GM20000 (cell line): ENCODE data around the gene OBSL1.

Experiments
- DNase-seq: peaks from one replicate; pipeline ENCODE4 v3.0.0; 2012; ENCODE audit warnings: low spot score
- TF ChIP-seq, protein P1 (sequence below): IDR thresholded peaks from 2 replicates; pipeline ENCODE4 v1.5.1; 2012; ENCODE audit warnings: mild to moderate bottlenecking, control low read depth; ENCODE audit errors: extremely low read depth, missing control alignments

Gene OBSL1

DNA sequence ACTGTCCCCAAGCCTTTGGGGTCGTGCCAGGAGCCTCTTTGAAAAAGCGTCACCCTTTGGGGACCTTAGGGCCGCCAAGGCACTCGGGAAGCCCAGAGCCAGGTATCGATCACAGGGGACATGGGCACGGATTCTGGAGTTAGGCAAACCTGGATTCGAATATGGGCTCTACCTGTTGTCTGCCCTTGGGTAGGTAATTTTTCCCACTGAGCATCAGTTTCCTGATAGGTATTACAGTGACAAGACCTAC lies 18.2 kb downstream of the OBSL1 start:
- DNase-seq = no peak
- TF ChIP-seq, protein P1, sequence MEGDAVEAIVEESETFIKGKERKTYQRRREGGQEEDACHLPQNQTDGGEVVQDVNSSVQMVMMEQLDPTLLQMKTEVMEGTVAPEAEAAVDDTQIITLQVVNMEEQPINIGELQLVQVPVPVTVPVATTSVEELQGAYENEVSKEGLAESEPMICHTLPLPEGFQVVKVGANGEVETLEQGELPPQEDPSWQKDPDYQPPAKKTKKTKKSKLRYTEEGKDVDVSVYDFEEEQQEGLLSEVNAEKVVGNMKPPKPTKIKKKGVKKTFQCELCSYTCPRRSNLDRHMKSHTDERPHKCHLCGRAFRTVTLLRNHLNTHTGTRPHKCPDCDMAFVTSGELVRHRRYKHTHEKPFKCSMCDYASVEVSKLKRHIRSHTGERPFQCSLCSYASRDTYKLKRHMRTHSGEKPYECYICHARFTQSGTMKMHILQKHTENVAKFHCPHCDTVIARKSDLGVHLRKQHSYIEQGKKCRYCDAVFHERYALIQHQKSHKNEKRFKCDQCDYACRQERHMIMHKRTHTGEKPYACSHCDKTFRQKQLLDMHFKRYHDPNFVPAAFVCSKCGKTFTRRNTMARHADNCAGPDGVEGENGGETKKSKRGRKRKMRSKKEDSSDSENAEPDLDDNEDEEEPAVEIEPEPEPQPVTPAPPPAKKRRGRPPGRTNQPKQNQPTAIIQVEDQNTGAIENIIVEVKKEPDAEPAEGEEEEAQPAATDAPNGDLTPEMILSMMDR = no peak

DNA sequence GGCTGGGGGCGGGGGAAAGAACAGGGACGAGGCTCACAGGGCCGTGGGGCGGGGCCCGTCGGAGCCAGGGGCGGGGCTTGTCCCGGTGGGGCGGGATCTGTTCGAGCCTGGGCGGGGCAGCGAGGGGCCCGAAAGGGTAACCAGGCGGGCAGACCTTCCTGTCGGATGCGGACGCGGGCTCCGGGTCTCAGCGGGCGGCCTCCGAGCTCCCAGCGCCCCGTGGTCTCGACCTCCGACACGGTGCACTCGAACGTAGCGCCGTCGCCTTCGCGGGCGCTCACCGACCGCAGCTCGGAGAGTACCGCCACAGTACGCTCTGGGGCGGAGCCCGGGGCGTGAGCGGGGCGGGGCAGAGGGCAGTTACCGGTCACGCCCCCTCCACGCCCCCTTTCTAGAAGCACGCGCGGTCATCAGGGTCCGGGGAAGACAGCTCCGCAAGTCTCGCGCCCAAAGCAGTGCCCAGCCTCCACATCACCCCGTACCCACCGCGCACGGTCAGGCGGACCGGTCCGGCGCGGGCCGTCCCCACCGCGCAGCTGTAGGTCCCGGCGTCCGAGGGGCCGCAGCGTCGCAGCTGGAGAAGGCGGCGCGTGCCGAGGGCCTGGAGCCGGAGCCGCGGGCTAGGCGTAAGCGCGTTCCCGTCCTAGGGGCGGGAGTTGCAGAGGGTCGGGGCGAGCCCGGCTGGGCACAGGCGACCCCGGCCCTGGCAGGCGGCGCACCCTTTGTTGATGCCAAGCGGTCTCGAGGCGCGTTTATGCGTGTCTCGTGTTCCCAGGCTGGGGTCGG lies 18.8 kb downstream of the OBSL1 start:
- peak; percentile 98 for DNase-seq
- TF ChIP-seq, protein P1 = no peak

DNA sequence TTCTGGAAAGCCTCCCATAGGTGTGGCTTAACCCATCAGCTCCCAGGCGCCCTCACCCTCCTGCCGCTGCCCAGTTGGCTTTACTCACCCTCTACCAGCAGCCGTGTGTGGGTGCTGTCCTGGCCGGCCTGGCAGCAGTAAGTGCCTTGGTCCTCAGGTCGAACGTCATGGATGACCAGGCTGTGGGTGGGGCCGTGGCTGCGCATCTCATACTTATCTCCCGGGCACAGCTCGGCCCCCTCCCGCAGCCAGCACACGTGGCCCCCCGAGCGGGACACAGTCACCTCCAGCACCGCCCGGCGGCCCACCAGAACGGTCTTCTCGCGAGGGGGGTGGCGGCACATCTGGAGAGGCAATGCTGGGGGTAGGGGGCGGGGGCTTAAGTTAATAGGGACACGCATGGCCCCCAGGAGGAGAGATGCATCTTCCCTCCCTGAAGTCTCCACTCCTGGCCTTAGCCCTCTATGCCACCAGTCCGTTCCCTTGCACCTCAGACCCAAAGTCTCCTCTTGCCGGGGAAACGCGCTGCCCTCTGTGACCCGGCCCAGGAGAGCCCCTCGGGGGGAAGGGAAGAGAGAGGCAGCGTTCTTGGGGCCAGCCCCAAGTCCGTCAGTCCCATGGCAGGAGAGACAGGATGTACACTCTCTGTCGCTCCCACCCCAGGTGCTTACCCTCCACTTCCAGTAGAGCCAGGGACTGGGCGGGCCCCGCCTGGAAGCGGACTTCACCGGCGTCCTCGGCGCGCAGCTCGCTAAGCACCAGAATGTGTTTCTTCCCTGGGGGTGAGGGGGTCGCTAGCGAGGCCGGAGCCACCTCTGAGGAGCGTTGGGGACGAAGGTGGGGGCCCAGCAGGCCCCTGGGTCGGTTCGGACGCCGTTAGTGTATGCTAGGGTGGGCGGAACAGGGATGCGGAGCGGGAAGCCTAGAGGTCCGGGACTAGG lies 19.6 kb downstream of the OBSL1 start:
- no peak for DNase-seq
- TF ChIP-seq, protein P1 = no peak

DNA sequence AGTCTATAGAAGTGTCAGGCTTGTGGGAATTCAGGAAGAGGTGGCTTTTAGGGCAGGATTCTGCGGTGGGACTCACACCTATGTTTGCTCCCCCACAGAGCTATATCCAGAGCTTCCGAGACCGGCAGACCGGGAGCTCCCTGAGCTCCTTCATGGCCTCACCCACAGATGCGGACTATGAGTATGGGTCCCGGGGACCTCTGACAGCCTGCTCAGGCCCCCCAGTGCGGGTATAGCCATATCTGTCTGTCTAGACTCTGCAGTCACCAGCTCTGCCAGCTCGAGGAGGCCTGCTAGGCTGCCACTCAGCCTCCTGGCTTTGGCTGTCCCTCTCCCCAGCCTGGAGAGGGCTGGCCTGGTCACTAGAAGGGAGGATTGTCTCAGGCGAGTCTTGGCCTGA lies 21.7 kb downstream of the OBSL1 start:
- TF ChIP-seq, protein P1 = no peak
- DNase-seq = no peak

- TF ChIP-seq, protein P1 = no peak
- DNase-seq = no peak
These were observed 22.3 kb downstream of the OBSL1 start for GRCh38 chr2:219548990-219549389.

GRCh38 chr2:219547621-219548020 lies 23.7 kb downstream of the OBSL1 start:
- no peak for DNase-seq
- TF ChIP-seq, protein P1 = no peak

DNA sequence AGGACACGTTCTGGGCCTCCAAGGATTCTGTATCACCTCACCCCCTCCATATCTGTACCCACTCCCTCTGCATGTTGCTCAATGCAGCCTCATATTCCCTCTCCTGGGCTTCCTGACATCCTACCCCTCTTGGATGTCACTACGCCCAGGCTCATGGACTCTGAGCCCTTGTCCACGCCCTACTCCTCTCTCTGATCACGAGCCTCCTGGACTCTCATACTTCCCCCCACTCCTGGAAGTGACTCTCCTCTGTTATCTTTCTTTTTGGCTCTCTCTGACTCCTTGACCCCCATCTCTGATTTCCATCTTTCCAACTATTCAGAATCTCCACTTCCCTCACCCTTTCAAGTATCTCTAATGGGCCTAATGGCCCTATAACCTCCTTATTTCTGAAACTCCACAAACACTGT lies 25.4 kb downstream of the OBSL1 start:
- DNase-seq = no peak
- TF ChIP-seq, protein P1 = no peak
